ENCODE measurements around the gene ADK. TPM values are rescaled to one million over a fixed set of nuclear protein-coding genes. Genes with fewer than 3 reads are reported as not detected.

Gene ADK
- total RNA-seq, 1 donor from 2014 or later, result 62.0 TPM

DNA sequence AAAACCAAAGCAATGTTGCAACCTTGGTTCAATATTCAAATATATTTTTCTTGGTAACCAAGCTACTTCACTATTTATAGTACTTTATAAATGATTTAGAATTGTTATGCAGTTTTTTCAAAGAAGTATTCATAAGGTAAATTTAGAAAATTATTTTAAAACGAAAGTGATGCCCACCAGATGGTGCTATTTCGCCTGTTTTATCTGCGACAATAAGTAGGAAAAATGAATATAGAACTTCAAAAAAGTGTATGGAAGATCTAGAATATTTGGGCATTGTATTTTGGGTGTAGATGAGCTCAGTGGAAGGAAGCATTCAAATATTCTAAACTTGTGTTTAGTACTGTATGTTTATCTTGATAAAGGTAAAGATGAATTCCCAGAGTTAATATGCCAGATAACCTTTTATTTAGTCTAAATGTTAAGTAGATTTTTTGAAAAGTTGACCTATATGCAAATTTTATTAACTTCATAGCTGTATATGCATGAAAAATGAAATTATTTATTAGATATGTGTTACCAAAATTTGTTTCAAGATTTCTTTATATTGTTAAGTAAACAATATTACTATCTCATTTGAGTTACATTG is 93.2 kb downstream of the ADK start:
- no peak for FAIRE-seq
- Histone ChIP-seq H3K4me1 (ENCODE audit: insufficient read depth, low read length) (no peaks in the 10 kb centered on the region), H3K4me2 (ENCODE audit: low read length) (no peak overlapping the region), H3K27ac (ENCODE audit: low read depth, low read length) (no peak overlapping the region), H2AFZ (ENCODE audit: low read depth, low read length) (no peak overlapping the region), H3K9me3 (ENCODE audit: insufficient read depth, low read depth, low read length) (no peaks in the 10 kb centered on the region), H3K9ac (ENCODE audit: low read length) (no peak overlapping the region), H4K20me1 (ENCODE audit: insufficient read depth, low read length) (no peaks in the 10 kb centered on the region), H3K36me3 (ENCODE audit: insufficient read depth, low read length) (no peaks in the 10 kb centered on the region), H3K79me2 (ENCODE audit: insufficient read depth, low read length) (peaks cover 14% of the 10 kb centered on the region), H3K4me3 (ENCODE audit: insufficient read depth, low read depth, low read length) (no peak overlapping the region), H3K27me3 (ENCODE audit: insufficient read depth, low read length) (no peaks in the 10 kb centered on the region)
- H3K4me1 Mint-ChIP-seq (ENCODE audit: low read depth, unreplicated experiment), result peaks cover 2% of the 10 kb centered on the region
- H3K27me3 Mint-ChIP-seq (ENCODE audit: low read depth, unreplicated experiment), result no peaks in the 10 kb centered on the region
- peak; percentile 25 for DNase-seq (ENCODE audit: low read depth)
- no peak overlapping the region for H3K4me3 Mint-ChIP-seq (ENCODE audit: unreplicated experiment)
- H3K27ac Mint-ChIP-seq (ENCODE audit: unreplicated experiment), result no peak overlapping the region
- peaks cover 2% of the 10 kb centered on the region for H3K36me3 Mint-ChIP-seq (ENCODE audit: low read depth, unreplicated experiment)
- H3K9me3 Mint-ChIP-seq (ENCODE audit: unreplicated experiment), result no peaks in the 10 kb centered on the region
- TF ChIP-seq EZH2 (IDR thresholded peaks at IDR 0.05; ENCODE audit: insufficient read depth, low read length), result no peak
- TF ChIP-seq, protein P1, sequence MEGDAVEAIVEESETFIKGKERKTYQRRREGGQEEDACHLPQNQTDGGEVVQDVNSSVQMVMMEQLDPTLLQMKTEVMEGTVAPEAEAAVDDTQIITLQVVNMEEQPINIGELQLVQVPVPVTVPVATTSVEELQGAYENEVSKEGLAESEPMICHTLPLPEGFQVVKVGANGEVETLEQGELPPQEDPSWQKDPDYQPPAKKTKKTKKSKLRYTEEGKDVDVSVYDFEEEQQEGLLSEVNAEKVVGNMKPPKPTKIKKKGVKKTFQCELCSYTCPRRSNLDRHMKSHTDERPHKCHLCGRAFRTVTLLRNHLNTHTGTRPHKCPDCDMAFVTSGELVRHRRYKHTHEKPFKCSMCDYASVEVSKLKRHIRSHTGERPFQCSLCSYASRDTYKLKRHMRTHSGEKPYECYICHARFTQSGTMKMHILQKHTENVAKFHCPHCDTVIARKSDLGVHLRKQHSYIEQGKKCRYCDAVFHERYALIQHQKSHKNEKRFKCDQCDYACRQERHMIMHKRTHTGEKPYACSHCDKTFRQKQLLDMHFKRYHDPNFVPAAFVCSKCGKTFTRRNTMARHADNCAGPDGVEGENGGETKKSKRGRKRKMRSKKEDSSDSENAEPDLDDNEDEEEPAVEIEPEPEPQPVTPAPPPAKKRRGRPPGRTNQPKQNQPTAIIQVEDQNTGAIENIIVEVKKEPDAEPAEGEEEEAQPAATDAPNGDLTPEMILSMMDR (IDR thresholded peaks at IDR 0.05; ENCODE audit: insufficient read depth, low read depth, low read length), result peak; percentile 50

DNA sequence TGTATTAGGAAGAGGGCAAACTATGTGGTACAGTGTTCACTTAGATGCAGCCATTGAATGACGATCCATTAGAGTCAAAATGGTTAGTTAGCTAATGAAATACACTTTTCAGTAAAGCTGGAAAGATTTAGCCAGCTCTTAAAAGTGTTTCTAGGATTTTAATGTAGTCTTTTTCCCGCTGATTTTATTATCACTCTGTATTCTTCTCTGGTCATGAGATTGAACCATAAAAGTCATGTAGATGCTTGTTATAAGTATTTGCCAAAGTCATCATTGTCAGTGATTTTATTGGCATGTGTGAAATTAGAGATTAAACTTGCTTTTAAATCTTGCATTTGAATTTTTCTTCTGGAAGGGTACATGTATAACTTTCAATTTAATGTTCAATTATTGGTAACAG is 93.8 kb downstream of the ADK start:
- H3K36me3 ChIP-seq (ENCODE audit: insufficient read depth, low read length), result no peaks in the 10 kb centered on the region
- TF ChIP-seq EZH2 (IDR thresholded peaks at IDR 0.05; ENCODE audit: insufficient read depth, low read length), result no peak
- TF ChIP-seq, protein P1 (IDR thresholded peaks at IDR 0.05; ENCODE audit: insufficient read depth, low read depth, low read length), result no peak
- no peak overlapping the region for H3K4me2 ChIP-seq (ENCODE audit: low read length)
- H3K27me3 Mint-ChIP-seq (ENCODE audit: low read depth, unreplicated experiment), result no peaks in the 10 kb centered on the region
- H3K27ac ChIP-seq (ENCODE audit: low read depth, low read length), result no peak overlapping the region
- H3K36me3 Mint-ChIP-seq (ENCODE audit: low read depth, unreplicated experiment), result peaks cover 2% of the 10 kb centered on the region
- H3K9ac ChIP-seq (ENCODE audit: low read length), result no peak overlapping the region
- H3K4me3 Mint-ChIP-seq (ENCODE audit: unreplicated experiment), result no peak overlapping the region
- H4K20me1 ChIP-seq (ENCODE audit: insufficient read depth, low read length), result no peaks in the 10 kb centered on the region
- H3K4me3 ChIP-seq (ENCODE audit: insufficient read depth, low read depth, low read length), result no peak overlapping the region
- H3K4me1 Mint-ChIP-seq (ENCODE audit: low read depth, unreplicated experiment), result peaks cover 2% of the 10 kb centered on the region
- H3K4me1 ChIP-seq (ENCODE audit: insufficient read depth, low read length), result no peaks in the 10 kb centered on the region
- no peaks in the 10 kb centered on the region for H3K9me3 ChIP-seq (ENCODE audit: insufficient read depth, low read depth, low read length)
- H3K27me3 ChIP-seq (ENCODE audit: insufficient read depth, low read length), result no peaks in the 10 kb centered on the region
- FAIRE-seq (no peak), DNase-seq (ENCODE audit: low read depth) (no peak)
- no peak overlapping the region for H2AFZ ChIP-seq (ENCODE audit: low read depth, low read length)
- peaks cover 11% of the 10 kb centered on the region for H3K79me2 ChIP-seq (ENCODE audit: insufficient read depth, low read length)
- no peaks in the 10 kb centered on the region for H3K9me3 Mint-ChIP-seq (ENCODE audit: unreplicated experiment)
- no peak overlapping the region for H3K27ac Mint-ChIP-seq (ENCODE audit: unreplicated experiment)

DNA sequence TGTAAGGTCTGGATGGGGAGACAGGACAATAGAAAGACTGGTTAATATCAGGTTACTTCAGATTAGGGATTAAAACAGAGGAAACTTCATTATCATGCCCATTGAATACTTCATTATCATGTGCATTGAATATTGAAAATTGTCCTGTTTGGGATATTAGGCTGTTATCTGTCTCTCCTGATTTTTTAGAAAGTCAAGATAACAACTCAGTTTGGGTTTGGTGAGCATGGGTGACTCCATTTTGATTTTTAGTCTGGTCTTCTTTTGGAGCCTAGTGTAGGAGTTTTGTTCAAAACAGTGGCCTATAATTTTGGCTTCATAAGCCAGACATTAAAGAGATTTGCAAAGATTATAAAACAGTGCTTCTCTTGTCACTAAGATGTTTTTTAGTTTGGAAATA is 95.5 kb downstream of the ADK start:
- no peak for FAIRE-seq
- H3K27ac ChIP-seq (ENCODE audit: low read depth, low read length), result no peak overlapping the region

More for the DNA sequence above, 95.5 kb downstream of the ADK start:
- Histone ChIP-seq H3K9me3 (ENCODE audit: insufficient read depth, low read depth, low read length) (no peaks in the 10 kb centered on the region), H3K4me2 (ENCODE audit: low read length) (no peak overlapping the region), H4K20me1 (ENCODE audit: insufficient read depth, low read length) (no peaks in the 10 kb centered on the region), H3K4me1 (ENCODE audit: insufficient read depth, low read length) (no peaks in the 10 kb centered on the region), H3K27me3 (ENCODE audit: insufficient read depth, low read length) (no peaks in the 10 kb centered on the region), H3K79me2 (ENCODE audit: insufficient read depth, low read length) (no peaks in the 10 kb centered on the region), H3K36me3 (ENCODE audit: insufficient read depth, low read length) (no peaks in the 10 kb centered on the region), H3K9ac (ENCODE audit: low read length) (no peak overlapping the region), H3K4me3 (ENCODE audit: insufficient read depth, low read depth, low read length) (no peak overlapping the region), H2AFZ (ENCODE audit: low read depth, low read length) (no peak overlapping the region)
- Mint-ChIP-seq H3K27ac (ENCODE audit: unreplicated experiment) (no peak overlapping the region), H3K4me3 (ENCODE audit: unreplicated experiment) (no peak overlapping the region), H3K36me3 (ENCODE audit: low read depth, unreplicated experiment) (peaks cover 4% of the 10 kb centered on the region), H3K4me1 (ENCODE audit: low read depth, unreplicated experiment) (peaks cover 7% of the 10 kb centered on the region), H3K27me3 (ENCODE audit: low read depth, unreplicated experiment) (no peaks in the 10 kb centered on the region), H3K9me3 (ENCODE audit: unreplicated experiment) (no peaks in the 10 kb centered on the region)
- DNase-seq (ENCODE audit: low read depth), result no peak
- TF ChIP-seq, protein P1 (IDR thresholded peaks at IDR 0.05; ENCODE audit: insufficient read depth, low read depth, low read length), result no peak
- TF ChIP-seq EZH2 (IDR thresholded peaks at IDR 0.05; ENCODE audit: insufficient read depth, low read length), result no peak
